HG03196 (cell line): ENCODE measurements around the gene NOD1.

Source experiments
- ATAC-seq: cut with Tn5 transposase; IDR thresholded peaks from one replicate; pipeline ENCODE4 v1.9.1; 2021; ENCODE audit not compliant: unreplicated experiment

Gene NOD1

GRCh38 chr7:30472081-30472783 lies 6.4 kb downstream of the NOD1 start:
- ATAC-seq = no peak

- ATAC-seq = no peak
Measured at GRCh38 chr7:30471205-30471604, 7.4 kb downstream of the NOD1 start.

GRCh38 chr7:30470771-30471170 lies 7.8 kb downstream of the NOD1 start:
- no peak for ATAC-seq

- ATAC-seq = no peak
Measured at GRCh38 chr7:30470163-30470770, 8.3 kb downstream of the NOD1 start.

GRCh38 chr7:30469303-30469702 lies 9.3 kb downstream of the NOD1 start:
- ATAC-seq = no peak

- ATAC-seq = no peak
Measured at GRCh38 chr7:30468791-30469190, 9.8 kb downstream of the NOD1 start.

GRCh38 chr7:30468041-30468440 lies 10.5 kb downstream of the NOD1 start:
- no peak for ATAC-seq

GRCh38 chr7:30467271-30467670 lies 11.3 kb downstream of the NOD1 start:
- no peak for ATAC-seq

- no peak for ATAC-seq
Measured at GRCh38 chr7:30466266-30466665, 12.3 kb downstream of the NOD1 start.

GRCh38 chr7:30465811-30466180 lies 12.8 kb downstream of the NOD1 start:
- no peak for ATAC-seq

GRCh38 chr7:30465046-30465810 lies 13.4 kb downstream of the NOD1 start:
- no peak for ATAC-seq

GRCh38 chr7:30464231-30464671 lies 14.3 kb downstream of the NOD1 start:
- no peak for ATAC-seq

GRCh38 chr7:30463405-30464145 lies 15.0 kb downstream of the NOD1 start:
- peak; percentile 65 for ATAC-seq

GRCh38 chr7:30462179-30462578 lies 16.4 kb downstream of the NOD1 start:
- no peak for ATAC-seq

GRCh38 chr7:30460246-30460633 lies 18.3 kb downstream of the NOD1 start:
- ATAC-seq = no peak

- no peak for ATAC-seq
Measured at GRCh38 chr7:30459591-30460245, 18.9 kb downstream of the NOD1 start.

GRCh38 chr7:30458311-30458710 lies 20.3 kb downstream of the NOD1 start:
- ATAC-seq = no peak

- ATAC-seq = no peak
Measured at GRCh38 chr7:30453921-30454320, 24.7 kb downstream of the NOD1 start.

- no peak for ATAC-seq
Measured at GRCh38 chr7:30453016-30453415, 25.6 kb downstream of the NOD1 start.

GRCh38 chr7:30452280-30452930 lies 26.2 kb downstream of the NOD1 start:
- no peak for ATAC-seq
